Caki2 (cell line): ENCODE results near the gene DHRS1. TPM values are rescaled to one million over a fixed set of nuclear protein-coding genes. Genes with fewer than 3 reads are reported as not detected.
"Not testable (repeated sequence)": the region's sequence is repeated elsewhere in the genome, so short reads cannot be mapped to it uniquely, and the experiment has no call there.

Source experiments
- DNase-seq: peaks from one replicate; pipeline ENCODE4 v3.0.0-alpha.2; 2015; ENCODE audit warnings: low read depth
- in situ Hi-C: cut with HindIII; loops from 2 replicates; pipeline ENCODE4 v1.10.0; 2016; ENCODE audit warnings: low sequenced_read_pairs, low pct_unique_long_range_greater_than_20kb, mixed read lengths
- total RNA-seq: library from RNA; depleted of rRNA; stranded (reverse); fragments of >200 nt; shearing (Covaris generic); gene quantifications from 2 replicates; pipeline ENCODE4 v1.2.3, GENCODE V29; 2014; ENCODE audit warnings: low replicate concordance

DHRS1 gene
- total RNA-seq, 1 experiment from 2014 or later: 9.2 TPM

GRCh38 chr14:24260026-24260779, 39.4 kb downstream of the DHRS1 start:
- in situ Hi-C loops: no loop called here
- DNase-seq: no peak

DNA sequence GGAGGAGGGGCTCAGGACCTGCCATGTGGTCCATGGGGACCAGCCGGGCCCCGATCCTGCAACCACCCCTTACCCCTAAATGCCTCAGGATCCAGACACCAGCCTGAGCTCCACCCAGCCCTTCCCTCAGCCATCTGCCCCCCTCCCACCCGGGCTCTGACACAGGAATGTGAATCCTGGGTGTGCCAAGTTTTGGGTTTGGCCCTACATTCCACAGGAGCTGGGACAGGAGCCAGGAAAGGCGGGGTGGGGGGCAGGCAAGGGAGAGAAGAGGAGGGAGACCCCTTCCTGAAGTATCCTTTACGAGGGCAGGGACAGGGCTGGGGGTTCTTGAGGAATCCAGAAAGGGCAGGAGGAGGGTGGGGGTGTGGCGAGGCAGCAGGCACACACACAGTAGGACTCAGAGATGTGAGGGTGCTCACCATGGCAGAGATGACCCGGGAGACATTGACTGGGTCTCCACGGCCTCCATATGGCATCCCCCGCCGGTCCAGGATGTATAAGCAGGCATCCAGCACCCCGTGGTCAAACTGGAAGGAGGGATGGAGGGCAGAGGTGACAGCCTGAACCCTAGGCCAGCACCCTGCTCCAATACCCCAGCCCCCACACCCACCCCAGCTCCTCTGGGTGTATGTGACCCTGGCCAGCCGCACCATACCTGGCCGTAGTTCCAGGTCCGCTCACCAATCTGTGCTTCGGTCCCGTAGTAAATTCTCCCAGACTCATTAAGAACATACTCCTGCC, 40.1 kb downstream of the DHRS1 start:
- DNase-seq: no peak
- in situ Hi-C loops: no loop called here

DNA sequence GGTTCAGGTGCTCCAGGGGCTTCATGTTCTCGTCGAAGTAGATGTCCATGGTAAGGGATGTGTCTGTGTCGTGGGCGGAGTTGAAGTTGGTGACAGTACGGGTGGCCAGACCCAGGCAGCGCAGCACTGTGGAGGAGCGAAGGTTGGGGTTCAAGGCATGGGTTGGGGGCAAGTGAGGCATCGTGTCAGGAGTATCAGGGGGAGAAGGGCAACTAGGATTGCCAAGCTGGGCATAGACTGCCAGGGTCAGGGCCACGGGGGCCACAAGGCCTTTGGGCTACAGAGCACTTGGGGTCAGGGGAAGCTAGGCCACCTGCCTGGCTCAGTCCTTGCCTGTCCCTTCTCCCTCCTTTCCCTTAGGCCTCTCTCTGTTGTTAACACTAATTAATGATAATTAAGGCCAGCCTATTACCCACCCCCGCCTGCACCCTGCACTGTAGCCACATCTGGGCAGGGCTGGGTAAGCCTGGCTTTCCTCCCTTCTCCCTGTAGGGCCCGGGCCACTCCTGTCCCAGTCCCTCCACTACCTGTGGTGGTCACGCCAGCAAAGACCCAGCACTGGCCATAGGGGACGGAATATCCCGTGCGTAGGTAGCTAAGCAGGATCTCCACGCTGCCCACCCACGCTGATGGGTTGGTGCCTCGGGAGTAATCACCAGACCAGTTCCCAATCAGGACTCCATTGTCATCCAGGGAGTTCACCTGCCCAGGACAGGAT, 40.9 kb downstream of the DHRS1 start:
- in situ Hi-C loops: no loop called here
- no peak for DNase-seq

DNA sequence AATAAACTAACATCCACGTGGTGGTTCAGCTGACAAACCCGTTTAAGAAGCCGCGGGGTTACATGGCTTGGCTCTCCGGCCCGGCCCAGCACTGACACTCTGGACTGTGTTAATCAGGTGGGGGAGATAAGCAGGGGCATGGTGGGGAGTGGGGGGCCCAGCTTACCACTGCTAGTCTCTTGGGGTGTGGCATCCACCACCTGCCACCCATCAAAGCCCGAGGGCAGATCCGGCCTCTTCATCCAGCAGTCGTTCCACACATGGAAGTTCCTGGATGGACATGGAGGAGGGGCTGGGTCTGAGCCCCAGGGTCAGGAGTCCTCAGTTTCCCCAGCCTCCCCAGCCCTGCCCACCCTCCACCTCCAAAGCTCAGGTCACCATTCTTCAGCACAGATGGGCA, 41.5 kb downstream of the DHRS1 start:
- DNase-seq: no peak
- in situ Hi-C loops: no loop called here

GRCh38 chr14:24256960-24257359, 42.6 kb downstream of the DHRS1 start:
- in situ Hi-C loops: no loop called here
- no peak for DNase-seq

DNA sequence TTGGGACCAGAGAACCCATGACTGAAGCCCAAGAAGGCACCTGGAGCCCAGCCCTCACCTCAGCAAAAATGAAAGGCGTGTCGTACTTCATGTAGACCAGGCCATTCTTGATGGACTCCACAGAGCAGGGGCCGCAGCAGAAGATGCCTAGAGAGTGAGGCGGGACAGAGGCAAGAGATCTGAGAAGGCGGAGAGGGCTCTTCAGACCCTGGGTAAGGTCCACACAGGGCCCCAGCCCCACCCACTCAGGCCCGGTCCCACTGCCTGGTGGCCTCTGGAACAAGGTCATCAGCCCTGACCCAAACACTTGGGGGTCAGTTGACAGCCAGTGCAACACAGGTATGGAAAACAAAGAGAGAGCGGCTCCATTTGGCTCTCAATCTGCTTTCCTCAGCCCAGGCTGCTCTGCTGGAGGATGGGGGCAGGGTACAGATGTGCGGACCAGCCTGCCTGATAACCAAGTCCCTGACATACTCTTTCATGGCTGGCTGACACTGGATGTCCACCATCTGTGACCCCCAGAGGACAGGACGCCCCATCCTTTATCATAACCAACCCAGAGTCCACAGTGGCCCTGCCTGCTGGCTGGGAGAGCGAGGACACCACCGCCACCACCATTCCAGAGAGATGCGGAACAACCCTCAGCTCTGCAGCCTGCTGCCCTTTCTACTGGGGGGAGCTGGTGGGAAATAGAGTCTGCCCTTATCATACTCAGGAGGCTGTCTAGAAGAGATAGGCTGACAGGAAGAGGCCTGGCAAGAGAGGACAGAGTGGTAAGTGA, 43.5 kb downstream of the DHRS1 start:
- in situ Hi-C loops: no loop called here
- no peak for DNase-seq

DNA sequence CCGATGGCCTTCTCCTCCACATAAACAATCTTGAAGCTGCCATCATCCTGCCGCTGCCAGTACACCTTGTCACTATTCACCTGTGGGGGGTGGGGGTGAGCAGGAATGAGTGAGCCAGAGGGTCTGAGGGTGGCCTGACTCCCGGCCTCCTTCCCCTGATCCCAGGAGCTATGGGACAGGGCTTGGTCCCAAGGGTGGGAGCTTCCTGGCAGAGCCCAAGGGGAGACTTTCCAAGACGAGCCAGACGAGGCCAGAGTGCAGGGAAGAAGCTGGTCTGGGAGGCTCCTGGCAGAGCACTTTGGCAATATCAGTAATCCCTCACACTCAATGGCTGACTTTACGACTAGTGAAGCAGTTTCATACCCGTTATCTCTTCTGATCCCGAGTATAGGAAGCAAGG, 44.1 kb downstream of the DHRS1 start:
- no peak for DNase-seq
- in situ Hi-C loops: no loop called here

DNA sequence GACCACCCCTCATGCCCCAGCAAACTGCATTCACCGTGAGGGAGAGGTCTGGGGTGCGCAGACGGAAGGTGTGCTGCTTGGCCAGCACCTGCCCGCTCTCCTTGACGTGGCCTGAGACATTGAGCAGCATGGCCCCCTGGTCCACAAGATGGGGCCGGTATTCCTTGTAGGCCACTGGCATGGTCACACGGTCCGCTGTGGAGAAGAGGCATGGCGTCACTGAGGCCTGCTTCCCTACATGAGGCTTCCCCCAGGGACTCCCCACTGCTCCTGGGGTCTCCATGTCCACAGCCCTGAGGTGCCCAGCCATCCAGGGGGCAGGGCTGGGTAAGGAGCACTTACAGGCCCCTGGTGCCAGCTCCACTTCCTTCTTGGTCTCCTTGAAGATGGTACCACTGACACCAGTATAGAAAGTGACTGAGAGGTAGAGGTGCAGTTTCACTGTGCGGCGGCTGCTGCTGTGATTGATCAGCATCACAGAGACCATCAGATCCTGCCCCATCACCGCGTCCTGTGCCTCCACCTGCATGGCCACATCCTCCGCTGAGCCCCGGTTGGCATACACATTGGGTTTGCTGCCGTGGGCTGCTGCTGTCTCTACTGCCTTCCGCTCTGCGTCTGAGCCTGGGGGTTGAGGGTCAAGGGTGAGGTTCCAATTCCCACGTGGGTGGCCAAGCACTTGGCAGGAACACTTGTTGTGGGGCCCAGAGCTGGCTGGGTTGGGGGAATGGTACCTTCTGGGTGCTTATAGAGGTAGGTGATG, 44.8 kb downstream of the DHRS1 start:
- in situ Hi-C loops: no loop called here
- DNase-seq: no peak

- no peak for DNase-seq
- in situ Hi-C loops: no loop called here
These were observed 45.6 kb downstream of the DHRS1 start for GRCh38 chr14:24253936-24254335.

DNA sequence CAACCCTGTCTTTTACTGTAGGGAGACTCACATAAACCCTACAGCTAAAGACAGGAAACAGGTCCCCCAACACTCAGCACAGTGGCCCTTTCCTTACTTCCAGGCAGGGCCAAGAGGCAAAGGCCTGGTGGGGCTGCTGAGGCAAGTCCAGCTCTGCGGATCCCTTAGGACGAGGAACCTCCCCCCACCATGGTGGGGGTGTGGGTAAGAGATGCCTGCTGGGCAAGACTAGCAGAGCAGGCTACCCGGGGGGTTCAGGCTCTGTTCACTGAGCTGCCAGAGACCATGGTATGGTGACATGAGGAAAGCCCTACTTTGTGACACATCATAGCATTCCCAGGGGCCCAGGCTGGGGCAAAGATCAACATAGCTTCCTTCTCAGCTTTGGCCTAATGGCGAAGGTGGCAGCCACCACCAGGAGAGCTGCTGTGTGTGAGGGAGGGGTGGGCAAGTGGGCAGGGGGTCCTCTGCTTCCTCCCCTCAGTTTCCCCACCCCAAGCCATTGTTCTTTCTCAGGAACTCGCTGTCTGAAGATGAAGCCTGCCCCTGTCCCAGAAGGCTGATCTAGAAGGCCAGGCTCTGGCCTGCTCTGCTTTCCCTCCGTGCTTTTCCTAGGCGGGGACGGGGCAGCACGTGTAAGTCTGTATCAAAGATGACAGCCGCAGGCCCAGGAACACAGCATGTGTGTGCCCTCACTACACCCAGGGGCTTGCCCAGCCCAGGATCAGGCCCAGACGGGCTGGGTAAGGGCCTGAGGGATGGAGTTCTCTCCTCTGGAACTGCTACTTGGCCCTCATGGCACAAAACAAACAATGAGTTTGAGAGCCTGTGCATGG, 47.1 kb downstream of the DHRS1 start:
- in situ Hi-C loops: no loop called here
- DNase-seq: no peak

DNA sequence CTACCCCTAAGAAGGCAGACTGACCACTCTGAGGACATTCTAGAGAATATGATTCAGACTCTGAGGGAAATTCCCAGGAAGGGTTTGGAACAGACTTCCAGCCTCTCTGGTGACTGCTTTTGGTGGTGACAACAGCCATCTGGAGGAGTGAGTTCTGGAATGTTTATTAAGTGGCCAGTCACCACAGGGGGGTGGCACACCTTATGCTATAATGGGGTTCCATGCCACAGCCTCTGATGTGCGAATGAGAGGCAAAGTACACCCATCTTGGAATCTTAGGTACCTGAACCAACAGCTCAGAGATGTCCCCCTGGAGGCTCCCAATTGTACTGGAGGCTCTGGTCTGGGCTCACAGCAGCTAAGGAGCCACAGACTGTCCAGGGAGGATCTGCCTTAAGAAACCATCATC, 47.7 kb downstream of the DHRS1 start:
- DNase-seq: no peak
- in situ Hi-C loops: no loop called here

DNA sequence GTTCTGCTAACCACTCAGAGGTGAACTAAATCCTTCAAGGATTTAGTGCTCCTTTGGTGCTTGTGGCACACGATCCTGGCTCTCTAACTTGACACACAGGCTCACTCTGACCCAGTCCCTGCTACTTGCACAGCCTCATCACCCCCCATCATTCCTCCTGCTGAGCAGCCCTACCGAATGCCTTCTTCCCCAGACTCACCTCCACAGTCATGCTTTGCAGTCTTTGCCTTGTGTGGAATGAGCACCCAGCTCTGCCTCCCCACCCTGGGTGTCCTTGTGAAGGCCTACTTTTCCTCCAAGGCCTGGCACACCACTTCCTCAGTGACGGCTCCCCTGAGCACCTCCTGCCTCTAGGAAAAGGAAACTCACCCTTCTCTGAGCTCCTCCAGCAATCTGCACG, 49.2 kb downstream of the DHRS1 start:
- in situ Hi-C loops: no loop called here
- DNase-seq: no peak

GRCh38 chr14:24249230-24250021, 50.2 kb downstream of the DHRS1 start:
- in situ Hi-C loops: no loop called here
- no peak for DNase-seq

- in situ Hi-C loops: no loop called here
- DNase-seq: no peak
These were observed 52.2 kb downstream of the DHRS1 start for GRCh38 chr14:24247422-24247821.

DNA sequence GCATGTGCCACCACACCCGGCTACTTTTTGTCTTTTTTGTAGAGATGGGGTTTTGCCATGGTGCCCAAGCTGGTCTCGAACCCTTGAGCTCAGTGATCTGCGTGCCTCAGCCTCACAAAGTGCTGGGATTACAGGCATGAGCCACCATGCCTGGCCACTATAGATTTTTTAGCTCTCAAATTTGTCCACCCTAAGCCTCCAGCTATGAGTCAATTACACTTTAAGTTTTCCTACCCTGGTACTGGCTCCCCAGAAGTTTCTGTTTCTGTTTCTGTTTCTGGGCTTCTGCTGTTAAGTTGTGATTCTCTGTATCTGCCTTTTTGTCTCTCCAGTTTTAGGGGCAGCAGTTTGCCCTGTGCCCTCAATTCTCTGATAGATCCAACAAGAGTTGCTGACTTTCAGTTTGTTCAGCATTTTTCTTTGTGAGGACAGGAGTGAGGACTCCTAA, 52.8 kb downstream of the DHRS1 start:
- in situ Hi-C loops: no loop called here
- DNase-seq: no peak

- in situ Hi-C loops, DNase-seq: not testable (repeated sequence)
These were observed 54.2 kb downstream of the DHRS1 start for GRCh38 chr14:24245350-24245749.
